ENCODE measurements around the gene DCAF8L1.

- TF ChIP-seq USF2 (IDR thresholded peaks at IDR 0.05; ENCODE audit: borderline replicate concordance, low read depth, low read length) (no peak), POLR2AphosphoS5 (IDR thresholded peaks at IDR 0.05; ENCODE audit: low read depth, low read length) (no peak), CTCF (IDR thresholded peaks at IDR 0.05) (no peak), RAD21 (IDR thresholded peaks at IDR 0.05; ENCODE audit: low read length) (no peak), YY1 (IDR thresholded peaks at IDR 0.05; ENCODE audit: low read depth) (no peak), REST (IDR thresholded peaks at IDR 0.05; ENCODE audit: low read depth, low read length) (no peak), SIN3A (IDR thresholded peaks at IDR 0.05; ENCODE audit: borderline replicate concordance, low read depth, low read length) (no peak), TAF1 (IDR thresholded peaks at IDR 0.05; ENCODE audit: borderline replicate concordance, low read depth, low read length) (no peak), NFIC (IDR thresholded peaks at IDR 0.05; ENCODE audit: borderline replicate concordance) (no peak)
These were observed 47.9 kb downstream of the DCAF8L1 start for GRCh38 chrX:27933361-27933760.

Measured in SK-N-SH (cell line).